HG02610 (cell line): ENCODE results near the gene RANBP9.

Experiments
- ATAC-seq: cut with Tn5 transposase; IDR thresholded peaks from one replicate; pipeline ENCODE4 v1.9.1; 2021; ENCODE audit warnings: mild to moderate bottlenecking, moderate library complexity; ENCODE audit not compliant: unreplicated experiment

Gene RANBP9

DNA sequence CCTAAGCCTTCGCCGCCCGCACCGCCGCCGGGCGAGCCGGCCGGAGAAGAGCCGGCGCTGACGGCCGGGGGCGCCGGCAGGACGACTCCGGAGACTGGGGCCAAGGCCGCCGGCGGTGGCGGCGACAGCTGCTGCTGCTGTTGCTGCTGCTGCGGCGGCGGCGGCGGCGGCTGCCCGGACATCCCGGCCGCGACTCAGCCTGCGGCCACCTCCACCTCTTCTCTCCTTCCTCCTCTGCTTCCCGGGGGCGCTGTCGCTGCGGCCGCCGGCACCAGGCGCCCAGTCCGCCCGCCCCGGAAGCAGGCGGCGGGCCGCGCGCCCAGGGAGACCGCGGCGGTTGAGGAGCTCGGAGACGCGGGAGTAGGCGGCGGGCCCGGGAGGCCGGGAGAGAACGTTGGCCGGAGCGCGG is 307 bp downstream of the RANBP9 start:
- ATAC-seq: peak; percentile 47

DNA sequence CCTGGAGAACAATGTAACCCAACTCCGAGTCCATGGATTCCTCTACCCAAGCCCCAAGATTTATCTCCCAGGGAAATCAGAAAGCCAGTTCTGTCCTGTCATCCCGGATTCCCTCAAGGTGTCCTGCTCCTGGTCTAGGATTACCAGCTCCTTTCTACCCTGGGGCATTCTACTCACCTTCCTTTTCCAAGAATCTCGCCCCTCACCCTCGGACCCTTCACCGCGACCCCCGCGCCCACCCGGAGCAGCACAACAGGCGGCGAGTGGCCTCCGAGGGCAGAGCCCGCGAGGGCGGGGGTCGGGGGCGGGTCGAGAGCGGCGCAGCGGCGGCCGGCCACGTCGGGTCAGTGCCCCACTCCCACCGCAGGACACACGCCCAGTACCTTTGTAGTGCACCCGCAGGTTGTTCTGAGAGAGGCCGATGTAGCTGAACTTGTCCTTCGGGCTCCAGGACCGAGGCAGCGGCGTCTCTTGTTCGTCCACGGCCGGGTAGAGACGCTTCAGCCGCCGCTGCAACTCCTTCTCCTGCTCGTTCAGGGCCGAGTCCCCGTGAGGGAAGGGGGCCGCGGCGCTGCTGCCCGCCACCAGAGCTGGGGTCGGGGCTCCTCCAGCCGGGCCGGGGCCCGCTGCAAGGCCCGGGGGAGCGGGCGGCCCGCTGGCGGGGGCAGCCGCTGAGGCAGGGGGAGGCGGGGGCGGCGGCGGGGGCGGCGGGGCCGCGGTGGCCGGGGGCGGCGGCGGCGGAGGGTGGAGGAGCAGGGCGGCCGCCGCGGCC is 897 bp downstream of the RANBP9 start:
- peak; percentile 5 for ATAC-seq

DNA sequence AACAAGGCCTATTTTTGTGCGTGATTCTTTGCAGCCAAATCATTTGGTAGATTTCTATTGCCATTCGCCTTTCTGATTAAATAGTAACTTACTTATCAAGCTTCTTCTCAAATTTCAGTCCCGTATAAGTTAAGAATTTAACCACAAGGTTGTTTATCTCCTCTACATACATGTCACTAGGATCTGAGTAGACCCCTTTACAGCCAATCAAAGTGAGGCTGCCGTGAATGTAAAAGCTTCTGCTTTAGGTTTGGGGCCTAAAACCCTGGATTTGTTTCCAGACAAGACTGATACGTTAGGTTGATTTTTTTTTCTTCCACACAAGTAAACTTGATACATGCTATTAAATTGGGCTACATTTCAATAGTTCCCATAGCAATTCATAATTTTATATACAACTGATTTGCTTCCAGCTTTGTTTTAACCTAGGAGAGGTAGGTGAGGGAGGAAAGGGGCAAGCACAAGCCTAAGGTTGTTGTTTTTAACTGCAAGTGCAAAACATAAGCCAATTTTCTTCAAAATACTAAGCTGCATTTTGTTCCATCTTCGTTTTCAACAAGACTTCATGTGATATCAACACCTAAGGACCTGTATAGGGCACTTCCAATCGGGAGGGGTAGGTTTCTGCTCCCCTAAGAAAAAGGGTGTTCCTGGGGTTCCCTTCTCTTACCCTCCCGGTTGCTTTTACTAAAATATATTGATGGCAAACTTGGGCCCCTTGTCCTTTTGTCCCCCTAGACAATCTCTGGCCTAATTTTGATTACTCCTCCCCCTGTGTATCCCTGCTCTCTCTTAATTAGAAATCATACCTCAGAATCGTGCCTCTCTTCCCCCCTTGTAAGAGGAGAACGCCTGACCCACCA is 1.7 kb downstream of the RANBP9 start:
- no peak for ATAC-seq

DNA sequence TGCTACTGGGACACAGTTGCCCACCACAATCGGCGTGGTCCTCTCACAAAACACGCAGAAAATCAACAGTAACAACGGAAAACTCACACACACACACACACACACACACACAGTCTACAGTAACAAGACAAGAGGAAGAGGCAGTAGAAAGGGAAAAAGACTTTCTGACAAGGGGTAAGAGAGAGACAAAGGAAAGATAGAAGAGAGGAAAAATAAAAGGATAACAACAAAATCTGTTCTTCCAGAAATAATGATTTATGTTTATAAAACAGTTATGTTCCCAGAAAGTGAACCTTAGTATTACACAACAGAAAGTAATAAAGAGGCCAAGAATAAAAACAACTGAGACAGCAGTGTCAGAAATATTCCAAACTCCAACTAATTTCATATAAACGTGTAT is 2.9 kb downstream of the RANBP9 start:
- ATAC-seq: no peak

DNA sequence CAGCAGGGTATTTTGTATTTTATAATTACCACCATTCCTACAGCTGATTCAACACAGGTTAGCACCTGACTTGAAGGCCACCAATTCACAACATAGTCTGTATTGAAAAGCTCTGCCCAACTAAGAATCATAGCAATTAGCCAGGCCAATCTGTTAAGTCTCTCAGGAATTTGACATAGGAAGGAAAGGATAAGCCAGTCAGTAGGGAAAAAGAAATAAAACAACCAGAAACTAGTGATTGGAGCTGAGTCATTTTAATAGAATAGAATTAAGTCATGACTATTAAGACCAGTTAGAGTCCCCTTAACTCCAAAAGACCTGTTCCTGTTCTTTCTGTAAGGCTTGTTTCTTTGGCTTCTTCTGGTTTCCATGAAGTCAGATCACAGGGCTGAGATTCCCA is 8.1 kb downstream of the RANBP9 start:
- ATAC-seq: peak; percentile 46

DNA sequence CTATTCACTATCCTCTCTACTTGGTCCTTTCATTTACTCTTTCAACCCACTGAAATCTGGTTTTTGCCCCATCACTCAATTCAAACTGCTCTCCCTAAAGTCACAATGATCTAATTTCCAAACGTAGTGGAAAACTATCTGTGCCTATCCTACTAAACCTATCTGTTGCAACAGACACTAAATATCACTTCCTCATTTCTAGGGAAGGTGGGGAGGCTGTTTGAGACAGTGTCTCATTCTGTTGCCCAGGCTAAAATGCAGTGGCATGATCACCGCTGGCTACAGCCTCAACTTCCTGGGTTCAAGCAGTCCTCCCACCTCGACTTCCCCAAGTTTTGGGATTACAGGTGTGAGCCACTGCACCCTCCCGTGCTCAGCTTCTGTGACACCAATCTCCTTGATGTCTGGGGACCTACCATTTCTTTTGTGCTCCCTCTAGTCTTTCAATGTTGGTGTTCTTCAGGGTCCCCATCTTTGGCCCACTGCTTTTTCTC is 8.8 kb downstream of the RANBP9 start:
- ATAC-seq: peak; percentile 46

DNA sequence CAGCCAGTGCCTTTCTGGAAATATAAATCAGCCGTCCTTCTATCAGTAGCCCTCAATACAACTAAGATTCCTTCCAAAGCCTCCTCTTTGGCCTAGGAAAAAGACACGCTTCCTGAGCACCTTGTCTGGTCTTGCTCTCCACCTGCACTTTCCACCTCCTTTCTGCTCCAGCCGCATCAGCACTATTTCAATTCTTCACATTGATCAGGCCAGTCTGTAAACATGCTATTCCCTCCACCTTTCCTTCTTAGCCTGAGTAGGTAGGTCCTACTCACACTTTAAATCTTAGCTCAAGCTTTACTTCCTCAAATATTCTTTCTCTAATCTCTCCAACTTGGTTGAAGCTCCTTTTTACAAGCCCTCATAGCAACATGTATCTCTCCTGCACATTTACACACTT is 11.4 kb downstream of the RANBP9 start:
- no peak for ATAC-seq

DNA sequence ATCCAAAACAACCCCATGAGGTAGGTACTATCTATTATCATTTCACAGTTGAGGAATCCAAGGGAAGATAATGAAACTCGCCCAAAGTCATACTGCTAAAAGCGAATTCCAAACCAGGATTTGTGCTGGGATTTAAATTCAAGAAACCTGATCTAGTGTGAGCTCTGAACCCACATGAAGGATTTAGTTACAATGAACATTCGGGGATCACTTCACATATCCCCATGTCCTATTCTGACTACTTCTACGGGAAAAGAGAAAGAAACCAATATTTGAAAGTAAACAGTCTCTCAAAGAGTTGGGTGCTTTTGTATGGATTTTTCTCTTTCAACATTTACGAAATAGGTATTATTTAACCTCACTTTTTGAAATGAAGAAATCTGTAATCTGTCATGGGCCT is 12.9 kb downstream of the RANBP9 start:
- ATAC-seq: no peak

DNA sequence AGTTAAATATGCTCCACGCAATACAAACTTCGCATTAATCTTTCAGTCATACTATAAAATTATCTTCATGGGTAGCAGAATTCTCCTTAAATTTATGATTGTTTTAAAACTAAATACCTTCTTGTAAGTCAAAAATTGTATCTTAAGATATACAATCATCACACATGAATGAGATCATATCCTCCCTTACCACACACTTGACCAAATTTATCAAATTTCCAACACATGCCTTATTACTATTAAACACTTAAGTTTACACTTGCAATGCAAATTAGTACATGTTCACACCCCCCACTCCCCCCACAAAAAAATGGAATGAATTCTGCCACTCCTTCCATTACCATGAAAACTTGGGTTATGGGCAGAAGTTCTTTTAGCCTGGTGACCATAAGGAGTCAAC is 13.8 kb downstream of the RANBP9 start:
- ATAC-seq: no peak

DNA sequence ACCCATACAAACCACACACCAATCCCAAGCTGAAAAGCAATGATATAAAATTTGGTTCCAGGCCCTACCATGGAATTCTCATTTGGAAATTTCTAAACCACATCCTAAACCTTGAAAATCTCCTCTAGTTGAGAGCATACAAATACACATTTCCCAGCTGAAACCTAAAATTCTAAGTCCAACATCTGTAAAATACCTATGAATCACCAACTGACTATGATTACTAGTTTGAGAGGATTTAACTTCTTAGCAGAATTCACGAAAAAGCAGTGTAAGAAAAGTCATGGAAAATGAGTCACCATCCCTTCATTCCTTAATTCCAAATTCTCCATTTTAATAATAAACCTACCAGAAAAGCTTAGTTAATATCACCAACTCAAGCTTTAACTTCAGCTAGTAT is 15.4 kb downstream of the RANBP9 start:
- no peak for ATAC-seq

DNA sequence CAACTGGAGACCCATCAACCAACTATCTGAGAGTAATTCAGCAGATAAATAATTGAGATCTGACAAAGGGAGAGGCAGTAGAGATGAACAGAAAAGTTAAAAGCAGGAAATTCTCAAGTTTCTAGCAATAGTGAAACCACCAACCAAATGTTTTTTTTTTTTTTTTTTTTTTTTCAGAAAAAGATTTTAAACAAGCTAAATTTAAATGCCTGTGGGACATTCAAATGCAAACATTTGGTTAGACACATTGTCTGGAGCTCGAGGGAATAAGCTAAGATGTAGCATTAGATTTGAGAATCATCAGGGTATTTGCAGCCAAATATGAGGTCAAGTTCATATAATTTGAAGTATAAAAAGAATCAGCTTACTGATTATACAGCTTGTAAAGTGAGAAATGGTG is 16.4 kb downstream of the RANBP9 start:
- no peak for ATAC-seq

DNA sequence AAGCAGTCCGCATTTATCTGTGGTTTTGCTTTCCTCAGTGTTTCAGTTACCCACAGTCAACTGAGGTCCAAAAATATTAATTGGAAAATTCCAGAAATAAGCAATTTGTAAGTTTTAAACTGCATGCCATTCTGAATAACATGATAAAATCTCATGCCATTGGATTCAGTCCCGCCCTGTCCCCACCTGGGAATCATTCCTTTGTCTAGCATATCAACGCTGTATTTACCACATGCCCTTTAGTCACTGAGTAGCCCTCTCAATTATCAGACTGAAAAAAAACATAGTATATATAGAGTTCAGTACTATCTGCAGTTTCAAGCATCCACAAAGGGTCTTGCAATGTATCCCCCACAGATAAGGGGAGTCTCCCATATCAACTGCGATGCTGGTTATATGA is 17.1 kb downstream of the RANBP9 start:
- no peak for ATAC-seq

DNA sequence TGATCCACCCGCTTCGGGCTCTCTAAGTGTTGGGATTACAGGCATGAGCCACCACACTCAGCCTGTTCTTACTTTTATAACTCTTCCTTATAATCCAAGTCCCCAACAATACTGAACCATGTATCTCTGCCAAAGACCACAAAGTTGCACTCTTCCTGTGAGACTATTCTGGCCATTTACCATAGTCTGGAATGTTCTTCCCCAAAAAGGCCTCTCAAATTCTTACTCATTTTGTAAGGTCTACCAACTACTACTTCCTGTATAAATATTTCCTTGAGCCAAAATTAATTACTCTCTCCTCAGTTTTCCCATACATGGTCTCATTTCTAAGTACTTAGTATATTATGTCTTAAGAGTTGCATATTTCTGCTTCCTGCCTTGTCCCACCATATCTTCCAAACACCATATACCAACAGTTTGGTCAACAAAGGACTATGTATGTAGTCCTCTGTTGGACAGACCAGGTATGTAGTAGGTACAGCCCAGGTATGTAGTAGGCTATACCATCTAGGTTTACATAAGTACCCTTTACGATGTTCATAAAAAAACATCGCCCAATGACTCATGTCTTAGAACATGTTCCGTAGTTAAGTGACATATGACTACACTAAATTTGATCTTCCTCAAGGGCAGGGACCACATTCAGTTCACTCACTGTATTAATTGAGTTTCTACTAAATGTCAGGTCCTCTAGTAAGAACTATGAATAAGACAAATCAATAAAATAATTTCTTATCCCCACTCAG is 22.0 kb downstream of the RANBP9 start:
- ATAC-seq: no peak

DNA sequence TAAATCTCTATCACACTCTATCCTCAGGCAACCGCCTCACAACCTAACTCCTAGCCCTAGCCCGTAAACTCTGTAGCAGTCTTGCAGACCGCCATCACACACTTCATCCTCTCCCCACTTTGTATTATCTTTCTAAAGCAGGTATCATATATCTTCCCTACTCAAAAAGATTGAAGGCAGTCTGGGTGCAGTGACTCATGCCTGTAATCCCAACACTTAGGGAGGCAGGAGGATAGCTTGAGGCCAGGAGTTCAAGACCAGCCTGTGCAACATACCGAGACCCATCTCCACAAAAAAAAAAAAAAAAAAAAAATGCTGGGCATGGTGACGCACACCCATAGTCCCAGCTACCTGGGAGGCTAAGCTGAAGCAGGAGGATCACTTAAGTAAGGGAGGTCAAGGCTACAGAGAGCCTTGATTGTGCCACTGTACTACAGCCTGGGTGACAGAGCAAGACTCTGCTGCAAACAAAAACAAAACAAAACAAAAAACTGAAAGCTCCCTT is 22.9 kb downstream of the RANBP9 start:
- ATAC-seq: no peak

DNA sequence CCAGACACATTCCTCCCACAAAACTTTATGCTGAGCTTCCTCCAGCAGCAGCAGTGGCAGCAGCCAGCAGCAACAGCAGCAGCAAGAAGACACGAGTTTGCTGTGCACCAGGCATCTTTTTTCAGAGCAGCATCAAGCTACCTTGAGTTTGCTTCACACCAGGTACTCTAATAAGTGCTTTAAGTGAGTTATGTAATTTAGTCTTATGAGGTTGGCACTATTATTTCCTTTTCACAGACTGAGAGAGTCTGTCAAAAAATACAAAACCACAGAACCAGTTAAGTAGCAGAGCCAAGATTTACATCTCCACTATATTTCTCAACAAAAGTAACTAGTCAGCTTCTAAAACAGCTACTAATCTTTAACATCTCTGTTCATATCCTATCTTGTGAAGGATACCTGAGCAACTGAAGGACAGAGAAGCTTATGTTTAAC is 23.7 kb downstream of the RANBP9 start:
- ATAC-seq: no peak

DNA sequence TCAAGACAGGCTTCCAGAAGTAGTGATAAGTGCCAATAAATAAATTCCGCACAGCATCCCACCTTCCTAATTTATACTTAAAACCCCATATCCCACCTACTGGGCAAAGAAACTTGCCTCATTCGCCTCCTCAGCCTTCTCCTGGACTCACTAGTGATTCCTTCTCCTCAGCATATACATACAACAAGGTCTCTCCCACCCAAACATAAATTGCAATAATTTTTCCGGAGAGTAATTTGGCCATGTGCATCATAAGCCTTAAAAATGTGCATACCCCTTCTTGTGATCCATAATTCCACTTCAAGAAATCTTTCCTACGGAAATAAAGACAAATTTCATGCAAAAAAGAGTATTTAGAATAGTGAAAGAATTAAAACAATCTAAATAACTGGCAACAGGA is 26.8 kb downstream of the RANBP9 start:
- no peak for ATAC-seq

DNA sequence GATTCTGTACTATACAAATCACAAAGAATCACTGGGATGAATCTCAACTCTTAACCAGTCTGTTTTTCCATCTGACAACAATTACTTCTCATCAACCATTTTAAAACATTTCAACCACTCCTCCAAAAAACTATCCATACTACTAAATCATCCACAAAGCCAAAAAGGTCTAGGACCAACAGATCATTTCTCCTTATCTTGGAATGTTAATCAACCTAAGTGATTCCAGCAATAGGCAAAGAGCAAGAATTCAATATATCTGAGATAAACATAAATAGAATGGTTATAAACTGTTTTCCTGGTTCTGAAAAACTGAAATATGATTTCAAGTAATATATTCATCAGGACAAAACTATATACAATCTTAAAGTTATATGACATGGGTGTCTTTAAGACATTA is 28.6 kb downstream of the RANBP9 start:
- ATAC-seq: no peak

DNA sequence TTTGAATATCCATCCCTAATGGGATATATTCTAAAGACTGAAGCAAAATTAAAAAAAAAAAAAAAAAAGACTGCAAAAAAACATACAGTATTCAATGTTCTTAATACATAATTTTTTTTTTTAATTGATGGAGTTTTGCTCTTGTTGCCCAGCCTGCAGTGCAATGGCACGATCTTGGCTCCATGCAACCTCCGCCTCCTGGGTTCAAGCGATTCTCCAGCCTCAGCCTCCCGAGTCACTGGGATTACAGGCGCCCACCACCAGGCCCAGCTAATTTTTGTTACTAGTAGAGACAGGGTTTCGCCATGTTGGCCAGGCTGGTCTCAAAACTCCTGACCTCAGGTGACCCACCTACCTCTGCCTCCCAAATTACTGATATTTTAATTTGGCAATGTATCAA is 29.3 kb downstream of the RANBP9 start:
- ATAC-seq: no peak

DNA sequence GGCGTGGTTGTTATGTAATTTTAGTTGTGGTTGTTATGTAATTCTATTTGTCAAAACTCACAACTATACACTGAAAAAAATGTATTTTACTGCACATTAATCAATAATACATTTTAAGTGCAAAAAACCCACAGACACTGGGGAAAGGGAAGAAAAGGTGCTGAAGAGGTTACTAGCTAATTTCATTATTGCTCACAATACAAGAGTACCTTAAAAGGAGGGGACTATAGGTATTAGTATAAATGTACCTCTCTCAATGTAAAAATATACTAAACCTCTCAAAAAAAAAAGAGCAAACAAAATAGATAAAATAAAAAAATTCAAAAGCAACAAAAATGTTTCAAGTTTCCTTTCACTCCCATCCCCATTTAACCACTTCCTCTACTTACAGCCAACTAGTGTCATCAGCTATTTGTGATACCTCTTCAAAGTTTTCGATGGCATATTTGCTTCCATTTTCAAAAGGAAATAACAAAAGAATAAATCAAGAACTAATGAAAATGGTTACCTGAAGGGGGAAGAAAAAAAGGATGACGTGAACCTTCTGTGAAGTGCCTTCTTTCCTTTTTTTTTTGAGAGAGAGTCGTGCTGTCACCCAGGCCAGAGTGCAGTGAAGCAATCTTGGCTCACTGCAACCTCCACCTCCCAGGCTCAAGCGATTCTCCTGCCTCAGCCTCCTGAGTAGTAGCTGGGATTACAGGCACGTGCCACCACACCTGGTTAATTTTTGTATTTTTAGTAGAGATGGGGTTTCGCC is 30.2 kb downstream of the RANBP9 start:
- peak; percentile 59 for ATAC-seq

DNA sequence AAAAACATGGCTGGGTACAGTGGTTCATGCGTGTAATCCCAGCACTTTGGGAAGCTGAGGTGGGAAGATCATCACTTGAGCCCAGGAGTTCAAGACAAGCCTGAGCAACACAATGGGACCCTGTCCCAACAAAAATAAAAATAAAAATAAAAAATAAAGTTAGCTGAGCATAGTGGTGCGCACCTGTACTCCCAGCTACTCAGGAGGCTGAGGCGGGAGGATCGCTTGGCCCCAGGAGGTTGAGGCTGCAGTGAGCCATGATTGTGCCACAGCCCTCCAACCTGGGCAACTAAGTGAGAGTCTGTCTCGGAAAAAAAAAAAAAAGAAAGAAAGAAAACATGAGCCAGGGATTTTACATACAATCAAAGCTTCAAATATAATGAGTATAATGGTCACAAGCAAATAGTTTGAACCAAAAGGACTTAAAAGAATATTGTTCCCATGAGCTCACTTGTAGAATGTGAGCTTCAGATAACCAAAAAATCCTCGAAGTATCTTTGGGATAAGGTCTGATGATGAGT is 31.1 kb downstream of the RANBP9 start:
- no peak for ATAC-seq
